DND-41 (cell line): ENCODE data around the gene SLC16A13.

Experiments
- CTCF ChIP-seq: IDR thresholded peaks from 2 replicates; pipeline ENCODE4 v1.5.1; 2012; ENCODE audit warnings: borderline replicate concordance, low read length, moderate library complexity, mild to moderate bottlenecking; ENCODE audit not compliant: poor library complexity, severe bottlenecking; ENCODE audit errors: extremely low read depth
- EZH2 ChIP-seq: IDR thresholded peaks from 3 replicates; pipeline ENCODE4 v1.6.1; 2012; ENCODE audit warnings: borderline replicate concordance, low read depth, mild to moderate bottlenecking, moderate library complexity, low read length, inconsistent platforms; ENCODE audit not compliant: severe bottlenecking

GRCh38 chr17:7010523-7010922 lies 25.3 kb upstream of the SLC16A13 start:
- TF ChIP-seq CTCF (no peak), EZH2 (no peak)
